ENCODE data around the gene SFI1.
A peak's percentile ranks its signal among the peaks of the same experiment; 100 is the strongest.
"Not testable (repeated sequence)": the region's sequence is repeated elsewhere in the genome, so short reads cannot be mapped to it uniquely, and the experiment has no call there.

Gene SFI1

GRCh38 chr22:31496007-31496734 is at the start of gene SFI1:
SFI1 (plus strand) TSS chr22:31496536; CDS start chr22:31508285, 11,749 bp downstream.
- peak; percentile 98 for DNase-seq

- no peak for DNase-seq
Observed at GRCh38 chr22:31446767-31447166, 49.6 kb upstream of the SFI1 start.

GRCh38 chr22:31447337-31447736 is 49.0 kb upstream of the SFI1 start:
- no peak for DNase-seq

DNA sequence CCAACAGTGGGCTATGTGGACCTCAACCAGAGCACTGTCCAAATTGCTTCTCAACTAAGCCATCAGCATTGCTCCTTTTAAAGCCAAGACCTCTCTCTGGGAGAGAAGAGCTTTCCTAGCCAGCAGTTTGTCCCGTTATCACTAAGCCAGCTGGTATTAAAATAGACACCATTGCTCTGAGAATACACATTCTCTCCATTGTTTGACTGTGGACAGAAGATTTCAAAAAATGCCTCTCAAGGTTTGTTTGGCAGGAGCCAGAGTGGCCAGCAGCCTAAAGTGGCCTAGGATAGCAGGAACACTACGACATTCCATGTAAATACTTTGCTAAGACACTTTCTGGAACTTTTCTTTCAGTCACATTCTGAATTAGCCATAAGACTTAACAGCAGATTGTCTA is 48.0 kb upstream of the SFI1 start:
- DNase-seq: no peak

GRCh38 chr22:31449506-31449905 is 46.8 kb upstream of the SFI1 start:
- DNase-seq: peak; percentile 65

DNA sequence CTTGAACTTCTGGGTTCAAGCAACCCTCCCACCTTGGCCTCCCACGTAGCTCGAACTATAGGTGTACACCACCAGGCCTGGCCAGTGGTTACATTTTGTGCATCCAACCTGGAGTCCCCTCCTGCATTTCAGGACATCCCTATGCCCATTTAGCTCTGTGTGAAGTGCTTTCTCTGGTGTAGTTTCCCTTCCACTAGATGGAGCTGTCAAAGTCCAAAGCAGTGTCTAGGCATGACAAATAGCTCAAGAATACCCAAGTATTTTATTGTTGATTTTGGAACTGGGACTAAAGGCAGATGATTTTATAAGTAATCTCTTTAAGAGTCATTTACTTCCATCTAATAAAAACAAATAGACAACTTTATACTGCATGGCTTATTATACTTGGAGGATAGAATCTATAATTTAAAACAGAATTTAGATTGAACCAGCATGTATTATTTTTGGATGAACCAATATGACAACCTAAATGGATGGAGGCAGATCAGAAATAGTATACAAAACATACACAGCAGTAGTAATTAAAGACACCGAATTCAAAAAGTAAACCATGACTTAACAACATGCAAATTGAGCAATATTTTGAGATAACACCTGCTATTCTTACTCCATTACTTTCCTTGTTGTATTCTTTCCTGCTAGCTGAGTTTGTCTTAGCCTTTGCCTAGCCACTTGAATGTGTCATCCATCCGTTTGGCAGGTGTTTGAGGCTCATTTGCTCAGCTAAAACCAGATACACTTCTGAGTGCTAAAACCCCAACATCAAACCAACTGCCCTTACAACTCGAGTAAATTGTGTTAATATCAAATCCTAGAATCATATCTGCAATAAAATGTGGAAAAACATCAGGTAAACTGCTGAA is 44.4 kb upstream of the SFI1 start:
- peak; percentile 73 for DNase-seq

- DNase-seq: no peak
Observed at GRCh38 chr22:31461699-31462098, 34.6 kb upstream of the SFI1 start.

- no peak for DNase-seq
Observed at GRCh38 chr22:31465307-31465706, 31.0 kb upstream of the SFI1 start.

GRCh38 chr22:31474743-31475142 is 21.6 kb upstream of the SFI1 start:
- DNase-seq: no peak

DNA sequence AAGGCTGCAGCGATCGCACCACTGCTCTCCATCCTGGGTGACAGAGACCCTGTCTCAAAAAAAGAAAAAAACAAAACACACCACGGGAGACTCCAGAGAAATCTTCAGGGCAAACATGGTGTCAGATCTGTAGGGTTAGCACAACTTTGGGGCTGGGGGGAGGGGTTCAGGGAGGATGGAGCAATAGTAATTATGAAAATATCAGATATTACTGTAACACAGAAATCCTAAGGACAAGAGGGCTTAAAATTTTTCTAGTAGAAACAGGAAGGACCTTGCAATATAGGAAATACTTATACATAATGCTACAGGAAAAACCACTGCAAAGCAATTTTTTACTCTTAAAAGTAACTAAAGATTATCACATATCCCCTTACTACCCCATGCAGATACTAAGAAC is 20.5 kb upstream of the SFI1 start:
- DNase-seq: no peak

DNA sequence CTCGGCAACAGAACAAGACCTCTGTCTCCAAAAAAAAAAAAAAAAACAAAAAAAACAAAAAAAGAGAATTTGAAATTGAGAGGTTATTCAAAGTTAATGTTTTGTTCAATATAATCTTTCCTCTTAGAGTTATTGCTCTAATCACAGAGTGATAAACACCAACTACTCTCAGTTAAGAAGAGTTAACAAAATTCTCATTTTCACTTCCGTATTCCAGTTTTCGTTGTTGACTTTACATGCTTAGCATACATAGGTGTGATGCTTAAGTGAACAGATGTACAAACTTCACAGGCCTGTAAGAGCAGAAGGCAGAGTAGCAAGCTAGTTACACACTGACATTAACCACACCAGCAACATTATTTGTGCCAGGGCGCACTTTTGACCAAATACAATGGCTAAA is 19.0 kb upstream of the SFI1 start:
- no peak for DNase-seq

DNA sequence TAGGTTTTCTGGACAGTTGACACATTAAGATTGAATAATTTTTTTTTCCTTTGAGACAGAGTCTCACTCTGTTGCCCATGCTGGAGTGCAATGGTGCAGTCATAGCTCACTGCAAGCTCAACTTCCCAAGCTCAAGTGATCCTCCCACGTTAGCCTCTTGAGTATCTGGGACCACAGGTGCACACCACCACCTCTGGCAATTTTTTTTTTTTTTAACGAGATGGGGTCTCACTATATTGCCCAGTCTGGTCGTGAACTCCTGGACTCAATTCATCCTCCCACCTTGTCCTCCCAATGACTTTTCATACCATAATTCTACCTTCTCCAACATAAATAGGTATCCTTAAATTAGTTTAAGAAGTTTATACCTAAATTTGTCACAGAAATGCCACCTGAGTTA is 15.2 kb upstream of the SFI1 start:
- no peak for DNase-seq

DNA sequence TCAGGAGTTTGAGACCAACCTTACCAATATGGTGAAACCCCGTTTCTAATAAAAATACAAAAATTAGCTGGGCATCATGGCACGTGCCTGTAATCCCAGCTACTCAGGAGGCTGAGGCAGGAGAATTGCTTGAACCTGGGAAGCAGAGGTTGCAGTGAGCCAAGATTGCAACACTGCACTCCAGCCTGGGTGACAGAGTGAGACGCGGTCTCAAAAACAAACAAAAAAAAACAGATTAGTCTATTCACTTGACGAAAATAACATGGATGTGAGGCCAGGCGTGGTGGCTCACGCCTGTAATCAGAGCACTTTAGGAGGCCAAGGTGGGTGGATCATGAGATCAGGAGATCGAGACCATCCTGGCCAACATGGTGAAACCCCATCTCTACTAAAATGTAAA is 13.9 kb upstream of the SFI1 start:
- not testable (repeated sequence) for DNase-seq

DNA sequence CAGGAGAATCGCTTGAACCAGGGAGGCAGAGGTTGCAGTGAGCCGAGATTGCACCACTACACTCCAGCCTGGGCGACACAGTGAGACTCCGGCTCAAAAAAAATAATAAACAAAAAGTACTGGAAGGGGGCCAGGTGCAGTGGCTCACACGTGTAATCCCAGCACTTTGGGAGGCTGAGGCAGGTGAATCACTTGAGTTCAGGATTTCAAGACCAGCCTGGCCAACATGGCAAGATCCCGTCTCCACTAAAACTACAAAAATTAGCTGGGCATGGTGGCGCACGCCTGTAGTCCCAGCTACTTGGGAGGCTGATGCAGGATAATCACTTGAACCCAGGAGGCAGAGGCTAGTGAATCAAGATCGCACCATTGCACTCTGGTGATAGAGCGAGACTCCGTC is 10.0 kb upstream of the SFI1 start:
- DNase-seq: not testable (repeated sequence)

GRCh38 chr22:31486951-31487350 is 9.4 kb upstream of the SFI1 start:
- no peak for DNase-seq

DNA sequence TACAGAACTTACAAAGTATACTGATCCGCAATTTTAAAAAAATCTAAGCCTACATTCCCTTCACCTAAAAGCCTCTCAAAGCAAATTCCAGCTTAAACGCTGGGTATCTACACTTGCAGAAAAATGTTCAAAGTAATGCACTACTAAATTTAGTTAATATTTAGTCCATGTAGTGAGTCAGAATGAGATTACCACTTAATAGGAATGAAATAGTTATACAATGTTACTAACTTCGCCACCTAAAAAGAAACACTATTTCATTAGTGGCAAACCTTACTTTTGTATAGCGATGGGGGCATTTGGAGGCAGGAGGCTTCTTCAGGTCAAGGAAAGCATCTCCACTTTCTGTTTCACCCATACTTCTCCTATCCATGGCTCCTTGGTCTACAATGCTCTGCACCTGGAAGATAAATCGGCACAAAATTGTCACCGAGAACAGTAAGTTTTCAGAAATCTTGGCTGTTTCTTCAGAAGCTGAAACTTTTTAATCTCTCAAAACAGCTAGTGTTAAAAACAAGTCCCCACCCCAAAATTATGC is 7.9 kb upstream of the SFI1 start:
- peak; percentile 11 for DNase-seq

DNA sequence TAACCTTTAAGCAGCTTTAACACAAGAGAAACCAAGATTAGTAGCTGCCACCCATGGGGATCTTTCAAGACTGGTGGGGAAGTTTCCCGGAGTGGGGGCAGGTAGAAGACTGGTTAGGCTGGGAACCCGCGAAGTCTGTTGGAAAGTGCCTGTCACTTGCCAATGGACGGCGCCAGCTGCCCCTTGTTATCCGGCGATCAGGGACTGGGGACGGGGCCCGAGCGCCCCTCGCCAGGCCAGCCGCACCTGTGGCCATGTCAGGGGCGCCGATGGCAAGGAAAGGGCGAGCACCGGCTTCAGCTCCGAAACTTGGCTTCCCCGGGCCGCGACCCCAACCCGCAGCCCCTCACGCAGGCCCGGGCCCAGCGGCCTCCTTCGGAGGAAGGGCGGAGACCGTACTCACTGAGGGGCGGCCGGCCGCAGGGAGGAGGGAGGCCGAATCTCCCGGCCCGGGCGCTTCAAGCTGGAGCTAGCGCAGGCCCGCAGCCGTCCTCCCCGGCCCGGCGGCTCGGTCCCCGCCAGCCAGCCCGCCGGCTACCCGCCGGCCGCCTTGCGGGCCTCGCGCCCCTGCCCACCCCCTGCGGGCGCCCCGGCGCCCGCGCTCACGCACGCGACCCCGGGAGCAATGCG is 7.2 kb upstream of the SFI1 start:
- DNase-seq: peak; percentile 71

GRCh38 chr22:31489632-31490495 is 6.5 kb upstream of the SFI1 start, which contains the start of gene EIF4ENIF1:
EIF4ENIF1 (minus strand) TSS chr22:31489842; CDS start chr22:31488718, 1,124 bp downstream.
- peak; percentile 95 for DNase-seq

- DNase-seq: peak; percentile 95
Observed at GRCh38 chr22:31490496-31490925, 5.8 kb upstream of the SFI1 start.

GRCh38 chr22:31491218-31491962 is 4.9 kb upstream of the SFI1 start:
- no peak for DNase-seq

- no peak for DNase-seq
Observed at GRCh38 chr22:31492151-31492550, 4.2 kb upstream of the SFI1 start.

Data from hematopoietic multipotent progenitor cell treated with erythropoietin and hydrocortisone succinate and interleukin-3 and kit ligand, for 4 days (in vitro differentiated cells).